Stomach (tissue), 9 donors: ENCODE results near the gene FAM234B. TPM values are rescaled to one million over a fixed set of nuclear protein-coding genes. Genes with fewer than 3 reads are reported as not detected.
"Not testable (repeated sequence)": the region's sequence is repeated elsewhere in the genome, so short reads cannot be mapped to it uniquely, and the experiment has no call there.

Experiments
- DNase-seq, 2 donors: peaks; one replicate each; pipeline versions ENCODE4 v3.0.0 to v3.0.0-alpha.2; 2013 to 2019
- H3K27ac ChIP-seq, 5 donors: fragments of 200-600 bp in 4 of 5; sonication (generic) in 4 of 5; one replicate each; pipeline ENCODE4 v1.5.1; 2013 to 2019; ENCODE audit warnings: mild to moderate bottlenecking in 1 of 5, moderate library complexity in 1 of 5
- H3K27me3 ChIP-seq, 3 donors: fragments of 200-600 bp; sonication (generic); one replicate each; pipeline ENCODE4 v1.5.1; 2017 to 2019; ENCODE audit warnings: mixed run types in 1 of 3
- H3K36me3 ChIP-seq, 4 donors: fragments of 200-600 bp; sonication (generic); 1 replicate in 3 of 4; 2 replicates in 1 of 4; pipeline ENCODE4 v1.5.1; 2016 to 2019
- H3K4me1 ChIP-seq, 4 donors: fragments of 200-600 bp; sonication (generic); one replicate each; pipeline ENCODE4 v1.5.1; 2016 to 2019
- H3K4me3 ChIP-seq, 4 donors: fragments of 200-600 bp; sonication (generic) in 3 of 4; one replicate each; pipeline ENCODE4 v1.5.1; 2016 to 2019; ENCODE audit warnings: mild to moderate bottlenecking in 1 of 4
- H3K9me3 ChIP-seq, 4 donors: fragments of 200-600 bp; sonication (generic); one replicate each; pipeline ENCODE4 v1.5.1; 2016 to 2019
- EP300 ChIP-seq: sonication (generic); formaldehyde crosslinking; IDR thresholded peaks from one replicate; pipeline ENCODE4 v1.6.1; 2017; ENCODE audit warnings: antibody characterized with exemption
- POLR2A ChIP-seq, 4 donors: fragments of 450-650 bp; IDR thresholded peaks; one replicate each; pipeline ENCODE4 v1.6.1; 2016; ENCODE audit warnings: antibody characterized with exemption in 4 of 4, control low read depth in 2 of 4, mild to moderate bottlenecking in 1 of 4, moderate library complexity in 1 of 4
- POLR2AphosphoS5 ChIP-seq, 3 donors: sonication (generic); formaldehyde crosslinking; IDR thresholded peaks; one replicate each; pipeline ENCODE4 v1.6.1; 2016; ENCODE audit warnings: antibody characterized with exemption in 3 of 3
- WGBS, 5 donors: extraction: QIAGEN DNeasy Blood & Tissue Kit in 3 of 5; methylation state at CpG; one replicate each; pipeline versions ENCODE4 v1.1.5 to v1.1.7; 2013 to 2018; 5-methylcytosine and 5-hydroxymethylcytosine counted together
- intact Hi-C: fragments of 100-400 bp; cut with DNase I; formaldehyde crosslinking; loops from one replicate; pipeline ENCODE4 v1.15.1; 2023; ENCODE audit warnings: low total_unique reads
- polyA plus RNA-seq, 3 donors: library from polyadenylated mRNA; stranded (reverse); fragments of 200-250 nt; gene quantifications; one replicate each; pipeline ENCODE4 v1.2.3, GENCODE V29; 2013
- total RNA-seq, 5 donors: library from RNA; depleted of rRNA; stranded (reverse); fragments of >200 nt; gene quantifications; one replicate each; pipeline versions ENCODE4 v1.1.0 to v1.2.3, GENCODE V29; 2014 to 2016
- TF ChIP-seq, protein P1 (sequence below), 7 experiments: fragments of 450-650 bp in 4 of 7; fragments of 200-600 bp in 3 of 7; sonication (generic) in 3 of 7; IDR thresholded peaks; one replicate each; pipeline ENCODE4 v1.5.1; 2016 to 2019; ENCODE audit warnings: antibody characterized with exemption in 7 of 7, control low read depth in 2 of 7, mild to moderate bottlenecking in 1 of 7
- donor health status: healthy with polysubstance abuse.
- donor health status: Bipolar disorder and iron deficiency.
- donor health status: healthy.

Gene FAM234B
- total and polyA plus RNA-seq, 8 donors, result 0.87 to 6.2 (median 2.5) TPM; not detected in 2

DNA sequence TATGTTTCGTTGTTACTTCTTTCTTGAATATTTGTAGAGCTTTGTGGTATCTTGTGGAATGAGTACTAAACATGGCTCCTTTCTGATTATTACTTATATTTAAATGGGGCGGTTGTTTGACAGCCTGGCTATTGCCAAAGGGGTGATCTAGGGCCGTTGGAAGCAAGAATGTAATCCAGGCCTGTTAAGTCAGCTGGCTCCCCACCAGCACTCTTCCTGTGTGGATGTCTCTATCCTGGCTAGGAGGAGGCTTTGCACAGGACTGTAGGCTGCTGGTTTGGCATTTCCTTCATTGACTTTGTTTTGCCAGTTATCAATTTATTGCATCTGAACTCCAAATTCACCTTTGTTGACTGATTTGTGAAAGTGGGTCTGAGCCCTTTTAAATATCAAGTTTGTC is 5.6 kb downstream of the FAM234B start:
- no peak overlapping the region for H3K27ac ChIP-seq
- peaks cover 0 to 28% (median 6%) of the 10 kb centered on the region in 4 donors for H3K4me1 ChIP-seq
- intact Hi-C loops, result no loop called here
- peaks cover 0 to 9% (median 6%) of the 10 kb centered on the region in 4 donors for H3K9me3 ChIP-seq
- WGBS, 5 donors, result 70 to 77% (median 73%) methylated on average over 3 of the region's 3 CpGs
- DNase-seq, result peak in 1 of 2 donors; percentile 22
- no peak overlapping the region for H3K4me3 ChIP-seq
- H3K27me3 ChIP-seq, result no peaks in the 10 kb centered on the region
- TF ChIP-seq EP300 (no peak), POLR2AphosphoS5 (IDR thresholded peaks at IDR 0.05) (no peak), POLR2A (IDR thresholded peaks at IDR 0.05) (no peak)
- TF ChIP-seq, protein P1, sequence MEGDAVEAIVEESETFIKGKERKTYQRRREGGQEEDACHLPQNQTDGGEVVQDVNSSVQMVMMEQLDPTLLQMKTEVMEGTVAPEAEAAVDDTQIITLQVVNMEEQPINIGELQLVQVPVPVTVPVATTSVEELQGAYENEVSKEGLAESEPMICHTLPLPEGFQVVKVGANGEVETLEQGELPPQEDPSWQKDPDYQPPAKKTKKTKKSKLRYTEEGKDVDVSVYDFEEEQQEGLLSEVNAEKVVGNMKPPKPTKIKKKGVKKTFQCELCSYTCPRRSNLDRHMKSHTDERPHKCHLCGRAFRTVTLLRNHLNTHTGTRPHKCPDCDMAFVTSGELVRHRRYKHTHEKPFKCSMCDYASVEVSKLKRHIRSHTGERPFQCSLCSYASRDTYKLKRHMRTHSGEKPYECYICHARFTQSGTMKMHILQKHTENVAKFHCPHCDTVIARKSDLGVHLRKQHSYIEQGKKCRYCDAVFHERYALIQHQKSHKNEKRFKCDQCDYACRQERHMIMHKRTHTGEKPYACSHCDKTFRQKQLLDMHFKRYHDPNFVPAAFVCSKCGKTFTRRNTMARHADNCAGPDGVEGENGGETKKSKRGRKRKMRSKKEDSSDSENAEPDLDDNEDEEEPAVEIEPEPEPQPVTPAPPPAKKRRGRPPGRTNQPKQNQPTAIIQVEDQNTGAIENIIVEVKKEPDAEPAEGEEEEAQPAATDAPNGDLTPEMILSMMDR (IDR thresholded peaks at IDR 0.05), result no peak
- no peaks in the 10 kb centered on the region for H3K36me3 ChIP-seq

DNA sequence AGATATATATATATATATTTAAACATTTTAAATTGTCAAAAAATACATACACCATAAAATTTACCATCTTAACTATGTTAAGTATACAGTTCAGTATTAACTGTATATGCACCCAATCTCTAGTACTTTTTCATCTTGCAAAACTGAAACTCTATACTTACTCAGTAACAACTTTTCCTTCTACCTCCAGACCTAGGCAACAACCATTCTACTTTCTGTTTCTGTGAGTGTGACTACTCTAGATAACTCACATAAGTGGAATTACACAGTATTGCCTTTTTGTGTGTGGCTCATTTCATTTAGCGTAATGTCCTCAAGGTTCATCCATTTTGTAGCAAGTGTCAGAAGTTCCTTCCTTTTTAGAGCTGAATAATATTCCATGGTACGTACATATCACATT is 8.2 kb downstream of the FAM234B start:
- no peak overlapping the region for H3K4me3 ChIP-seq
- H3K27me3 ChIP-seq, result no peaks in the 10 kb centered on the region

DNA sequence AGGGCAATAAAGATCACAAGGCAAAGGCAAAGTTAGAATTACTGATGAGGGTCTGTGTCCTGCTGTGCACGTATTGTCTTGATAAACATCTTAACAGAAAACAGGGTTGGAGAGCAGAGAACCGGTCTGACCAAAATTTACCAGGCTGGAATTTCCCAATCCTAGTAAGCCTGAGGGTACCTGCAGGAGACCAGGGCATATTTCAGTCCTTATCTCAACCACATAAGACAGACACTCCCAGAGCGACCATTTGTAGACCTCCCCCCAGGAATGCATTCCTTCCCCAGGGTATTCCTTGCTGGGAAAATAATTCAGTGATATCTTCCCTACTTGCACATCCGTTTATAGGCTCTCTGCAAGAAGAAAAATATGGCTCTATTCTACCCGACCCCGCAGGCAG is 9.4 kb downstream of the FAM234B start:
- H3K4me3 ChIP-seq, H3K27ac ChIP-seq, H3K27me3 ChIP-seq, DNase-seq, H3K9me3 ChIP-seq, intact Hi-C loops: not testable (repeated sequence)
- H3K4me1 ChIP-seq, result peaks cover 0 to 14% (median 0%) of the 10 kb centered on the region in 4 donors
- WGBS, 5 donors, result 85 to 96% (median 95%) methylated on average over 6 of the region's 6 CpGs
- peaks cover 0 to 19% (median 9%) of the 10 kb centered on the region in 4 donors for H3K36me3 ChIP-seq

More for the DNA sequence above, 8.2 kb downstream of the FAM234B start:
- intact Hi-C loops, result no loop called here
- DNase-seq, result no peak
- Histone ChIP-seq H3K27ac (no peak overlapping the region), H3K36me3 (peaks cover 0 to 11% (median 4%) of the 10 kb centered on the region in 4 donors), H3K9me3 (peaks cover 0 to 9% (median 6%) of the 10 kb centered on the region in 4 donors), H3K4me1 (peaks cover 0 to 14% (median 0%) of the 10 kb centered on the region in 4 donors)
- TF ChIP-seq, protein P1 (IDR thresholded peaks at IDR 0.05), result no peak
- 46 to 50% (median 47%) methylated on average over 2 of the region's 2 CpGs for WGBS, 5 donors

DNA sequence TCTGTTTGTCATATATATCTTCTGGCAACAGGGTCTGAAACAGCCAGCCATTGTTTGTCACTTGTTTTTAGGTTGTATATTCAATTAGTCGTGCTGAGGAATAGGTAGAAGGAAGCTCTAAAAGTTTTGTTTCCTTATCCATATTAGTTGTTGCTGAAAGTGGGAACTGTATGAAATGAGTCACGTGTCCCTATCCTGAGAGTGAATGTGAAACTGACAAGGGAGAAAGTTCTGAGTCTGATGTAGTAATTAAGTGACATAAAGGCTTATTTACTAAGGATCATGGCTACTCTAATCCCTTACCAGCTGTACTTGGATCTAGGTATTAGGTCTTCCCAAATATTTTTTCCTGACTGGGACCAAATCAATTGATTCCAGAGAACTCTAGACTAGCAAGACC is 16.4 kb downstream of the FAM234B start:
- intact Hi-C loops, result no loop called here
- WGBS, 5 donors, result 70 to 81% (median 76%) methylated on average over 2 of the region's 2 CpGs
- Histone ChIP-seq H3K27ac (no peak overlapping the region), H3K4me3 (no peak overlapping the region), H3K27me3 (no peaks in the 10 kb centered on the region), H3K36me3 (peaks cover 0 to 67% (median 44%) of the 10 kb centered on the region in 4 donors), H3K4me1 (no peaks in the 10 kb centered on the region), H3K9me3 (no peaks in the 10 kb centered on the region)
- DNase-seq, result no peak
- TF ChIP-seq EP300 (no peak), POLR2AphosphoS5 (IDR thresholded peaks at IDR 0.05) (no peak), POLR2A (IDR thresholded peaks at IDR 0.05) (no peak)
- TF ChIP-seq, protein P1 (IDR thresholded peaks at IDR 0.05), result no peak

DNA sequence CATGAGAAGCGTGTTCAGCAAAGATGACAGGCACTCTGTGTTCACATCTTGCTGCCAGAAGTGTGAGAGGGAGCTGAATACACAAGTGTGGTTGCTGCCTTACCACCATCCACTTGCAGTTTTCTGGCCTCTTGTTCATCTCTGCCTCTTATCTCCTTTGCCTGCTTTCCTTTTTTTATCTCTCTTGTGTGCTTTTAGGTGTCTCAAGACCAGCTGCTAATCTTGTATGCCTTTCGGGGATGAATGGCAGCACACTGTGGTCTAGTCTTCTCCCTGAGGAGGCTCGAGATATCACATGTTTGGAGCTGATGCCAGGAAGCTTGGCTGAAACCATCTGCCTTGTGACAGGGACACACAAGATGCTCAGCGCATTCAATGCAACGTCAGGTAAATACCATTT is 17.2 kb downstream of the FAM234B start:
- intact Hi-C loops, result no loop called here
- no peaks in the 10 kb centered on the region for H3K9me3 ChIP-seq
- 86 to 95% (median 90%) methylated on average over 5 of the region's 5 CpGs for WGBS, 5 donors
- no peak for DNase-seq
- no peak overlapping the region for H3K4me3 ChIP-seq
- H3K36me3 ChIP-seq, result peaks cover 0 to 66% (median 43%) of the 10 kb centered on the region in 4 donors
- H3K4me1 ChIP-seq, result no peaks in the 10 kb centered on the region
- no peak overlapping the region for H3K27ac ChIP-seq
- H3K27me3 ChIP-seq, result no peaks in the 10 kb centered on the region
- TF ChIP-seq POLR2A (IDR thresholded peaks at IDR 0.05) (no peak), POLR2AphosphoS5 (IDR thresholded peaks at IDR 0.05) (no peak), EP300 (no peak)
- TF ChIP-seq, protein P1 (IDR thresholded peaks at IDR 0.05), result no peak
